ENCODE data around the gene SLTM.

DNA sequence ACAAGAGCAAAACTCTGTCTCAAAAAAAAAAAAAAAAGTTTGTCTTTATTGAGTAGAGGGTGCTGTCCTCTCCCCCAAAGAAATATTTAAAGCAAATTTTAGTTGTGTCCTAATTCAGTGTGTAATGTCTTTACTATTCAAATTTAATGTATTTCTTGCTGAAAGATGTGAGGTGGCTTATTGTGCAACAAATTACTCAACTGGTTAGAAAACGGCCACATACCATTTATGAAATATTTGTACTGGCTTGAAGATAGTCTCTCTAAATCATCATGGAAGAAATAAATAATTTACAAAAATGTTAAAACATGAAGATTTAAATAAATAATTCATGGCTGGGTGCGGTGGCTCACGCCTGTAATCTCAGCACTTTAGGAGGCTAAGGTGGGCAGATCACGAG, 63.0 kb downstream of the SLTM start:
- TF ChIP-seq POLR2A (IDR thresholded peaks at IDR 0.05; ENCODE audit: low read depth, low read length) (no peak), POLR2AphosphoS5 (IDR thresholded peaks at IDR 0.05; ENCODE audit: low read depth, low read length) (no peak), SPI1 (IDR thresholded peaks at IDR 0.05; ENCODE audit: low read depth, low read length) (no peak)

Measured in GM12891 (cell line).